Activated gamma-delta T cell (primary cell): ENCODE results near the gene PDLIM5.
A peak's percentile ranks its signal among the peaks of the same experiment; 100 is the strongest.
"Not testable (repeated sequence)": the region's sequence is repeated elsewhere in the genome, so short reads cannot be mapped to it uniquely, and the experiment has no call there.

Experiments used
- DNase-seq: peaks from one replicate; lab custom pipeline; 2025; lab: John Stamatoyannopoulos, UW
- total RNA-seq, 2 donors: gene quantifications; one replicate each; lab custom pipeline; 2026; lab: John Stamatoyannopoulos, UW

PDLIM5 gene
- total RNA-seq: 41.6 to 46.1 reads per million in 2 donors

- peak; percentile 89 for DNase-seq
Observed at GRCh38 chr4:94451695-94452475, at the start of gene PDLIM5. TSS of gene PDLIM5 (plus strand) at chr4:94451942. CDS start at chr4:94455289, 3,347 bp downstream.

- not testable (repeated sequence) for DNase-seq
Observed at GRCh38 chr4:94402439-94402838, 49.3 kb upstream of the PDLIM5 start.

DNA sequence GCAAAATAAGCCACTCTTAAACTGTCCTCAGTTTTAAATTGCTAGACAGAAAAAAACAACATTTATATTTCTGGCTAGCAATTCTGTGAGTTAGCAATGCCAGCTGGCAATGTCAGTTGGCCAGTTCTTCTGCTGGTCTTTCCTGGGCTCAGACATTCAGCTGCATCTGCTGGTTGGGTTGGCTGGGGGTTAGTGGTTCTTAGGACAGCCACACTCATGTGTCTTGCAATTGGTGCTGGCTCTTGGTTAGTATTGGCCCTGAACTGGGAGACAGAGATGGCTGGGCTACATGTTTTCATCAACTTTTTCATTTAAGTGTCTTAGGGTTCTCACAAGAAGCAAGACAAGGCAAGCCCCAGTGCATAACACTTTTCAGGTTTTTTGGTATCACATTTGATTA lies 48.0 kb upstream of the PDLIM5 start:
- no peak for DNase-seq

- no peak for DNase-seq
Observed at GRCh38 chr4:94406668-94407437, 44.9 kb upstream of the PDLIM5 start.

GRCh38 chr4:94407846-94408245 lies 43.9 kb upstream of the PDLIM5 start:
- DNase-seq: no peak

DNA sequence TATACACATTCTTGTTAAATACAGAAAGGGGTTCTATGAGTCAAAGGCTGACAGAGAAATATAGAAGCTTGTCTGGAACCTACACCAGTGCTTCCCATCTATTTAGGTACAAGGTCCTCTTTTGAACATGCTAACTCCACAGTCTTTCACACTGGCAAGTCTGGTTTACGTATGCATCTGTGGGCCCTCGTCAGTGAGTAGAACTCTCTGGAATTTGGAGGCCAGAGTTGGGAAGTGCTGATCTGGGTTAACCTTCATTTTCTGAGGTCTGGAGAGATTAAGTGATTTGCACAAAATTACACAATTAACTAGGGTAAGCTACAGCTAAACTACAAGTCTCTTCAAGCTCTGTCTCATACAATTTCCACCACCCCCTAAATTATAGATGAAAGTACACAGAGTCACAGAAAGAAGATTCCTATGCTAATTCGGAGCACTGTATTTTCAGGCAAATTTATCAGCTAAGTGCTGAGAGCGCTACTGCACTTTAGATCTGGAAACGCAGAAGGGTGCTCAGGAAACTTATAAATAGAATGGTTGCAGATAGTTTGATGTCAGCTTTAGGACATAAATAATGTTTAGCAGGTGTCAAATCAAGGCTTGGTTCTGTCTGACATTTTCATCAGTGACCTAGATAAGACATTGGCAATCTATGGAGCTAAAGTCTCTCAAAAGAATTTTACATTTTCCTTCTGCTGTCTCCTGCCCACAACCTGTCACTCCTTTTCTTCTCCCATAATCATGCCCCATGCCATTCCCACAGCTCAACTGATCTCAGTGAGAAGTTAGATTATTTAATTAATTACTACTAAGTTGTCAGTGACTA lies 43.0 kb upstream of the PDLIM5 start:
- no peak for DNase-seq

- no peak for DNase-seq
Observed at GRCh38 chr4:94409375-94409679, 42.4 kb upstream of the PDLIM5 start.

- DNase-seq: no peak
Observed at GRCh38 chr4:94409962-94410361, 41.8 kb upstream of the PDLIM5 start.

DNA sequence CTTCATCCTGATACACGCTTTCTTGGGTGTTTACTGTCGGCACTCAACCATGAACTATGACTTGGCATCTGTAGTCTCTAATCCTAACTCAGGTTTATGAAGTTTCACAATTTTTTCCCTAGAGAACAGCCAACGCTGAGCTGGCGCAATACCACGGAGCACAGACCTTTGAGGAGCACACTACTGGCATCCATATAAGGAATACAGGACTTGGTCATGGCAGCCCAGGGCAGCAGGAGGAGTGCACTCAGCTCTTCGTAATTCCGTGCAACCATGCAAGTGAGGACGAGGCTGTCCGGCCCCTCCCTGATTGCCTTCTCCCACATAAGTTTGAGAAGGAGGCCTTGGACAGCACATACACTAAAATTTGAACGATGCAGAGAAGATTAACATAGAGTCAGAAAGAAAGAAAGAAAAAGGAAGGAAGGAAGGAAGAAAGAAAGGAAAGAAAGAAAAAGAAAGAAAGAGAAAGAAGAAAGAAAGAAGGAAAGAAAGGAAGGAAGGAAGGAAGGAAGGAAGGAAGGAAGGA lies 41.0 kb upstream of the PDLIM5 start:
- no peak for DNase-seq

DNA sequence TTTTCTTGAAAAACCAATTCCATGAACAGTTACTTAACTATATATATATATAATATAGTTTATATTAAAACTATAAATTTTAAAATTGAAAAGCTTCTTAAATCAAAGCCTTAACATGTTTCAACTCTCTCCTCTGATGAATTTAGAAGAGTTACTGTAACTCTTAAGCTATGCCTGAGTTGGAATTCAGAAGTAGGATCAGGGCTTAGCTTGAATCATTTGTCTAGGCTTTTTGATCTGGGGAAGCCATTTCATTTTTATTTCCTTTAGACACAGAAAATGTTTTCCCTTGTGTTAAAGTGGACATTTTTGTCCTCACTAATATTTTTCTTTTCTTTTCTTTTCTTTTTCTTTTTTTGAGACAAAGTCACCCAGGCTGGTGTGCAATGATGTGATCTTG lies 40.4 kb upstream of the PDLIM5 start:
- no peak for DNase-seq

GRCh38 chr4:94412019-94412657 lies 39.6 kb upstream of the PDLIM5 start:
- no peak for DNase-seq

- no peak for DNase-seq
Observed at GRCh38 chr4:94412658-94413038, 39.1 kb upstream of the PDLIM5 start.

- no peak for DNase-seq
Observed at GRCh38 chr4:94413085-94413840, 38.5 kb upstream of the PDLIM5 start.

DNA sequence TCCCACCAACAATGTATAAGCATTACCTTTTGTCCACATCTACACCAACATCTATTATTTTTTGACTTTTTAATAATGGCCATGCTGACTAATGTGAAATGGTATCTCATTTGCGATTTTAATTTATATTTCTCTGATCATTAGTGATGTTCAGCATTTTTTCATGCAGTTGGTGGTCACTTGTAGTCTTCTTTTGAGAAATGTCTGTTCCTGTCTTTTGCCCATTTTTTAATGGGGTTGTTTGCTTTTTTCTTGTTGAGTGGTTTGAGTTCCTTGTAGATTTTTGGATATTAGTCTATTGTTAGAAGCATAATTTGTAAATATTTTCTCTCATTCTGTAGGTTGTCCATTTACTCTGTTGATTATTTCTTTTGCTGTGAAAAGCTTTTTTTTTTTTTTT lies 36.8 kb upstream of the PDLIM5 start:
- no peak for DNase-seq

DNA sequence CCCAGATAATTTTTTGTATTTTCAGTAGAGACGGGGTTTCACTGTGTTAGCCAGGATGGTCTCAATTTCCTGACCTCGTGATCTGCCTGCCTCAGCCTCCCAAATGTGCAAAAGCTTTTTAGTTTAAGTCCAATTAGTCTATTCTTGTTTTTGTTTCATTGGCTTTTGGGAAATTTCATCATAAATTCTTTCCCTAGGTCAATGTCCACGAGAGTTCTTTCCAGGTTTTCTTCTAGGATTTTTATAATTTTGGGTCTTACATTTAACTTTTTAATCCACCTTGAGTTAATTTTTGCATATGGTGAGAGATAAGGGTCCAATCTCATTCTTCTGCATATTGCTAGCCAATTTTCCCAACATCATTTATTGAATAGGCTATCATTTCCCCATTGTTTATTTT lies 36.3 kb upstream of the PDLIM5 start:
- no peak for DNase-seq

GRCh38 chr4:94416335-94416734 lies 35.4 kb upstream of the PDLIM5 start:
- no peak for DNase-seq

DNA sequence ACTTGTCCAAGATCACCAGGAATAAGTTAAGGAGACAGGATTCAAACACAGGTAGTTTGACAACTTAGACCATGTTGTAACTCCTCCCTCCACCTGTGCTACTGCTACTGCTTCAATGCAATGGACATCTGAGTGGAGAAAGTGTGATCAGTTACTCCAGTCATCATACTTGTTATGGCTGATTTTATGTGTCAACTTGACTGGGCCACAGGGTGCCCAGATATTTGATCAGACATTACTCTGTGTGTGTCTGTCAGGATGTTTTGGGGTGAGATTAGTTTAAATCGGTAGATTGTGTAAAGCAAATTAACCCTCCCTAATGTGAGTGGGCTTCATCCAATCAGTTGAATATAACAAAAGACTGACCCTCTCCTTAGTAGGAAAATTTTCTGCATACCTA lies 34.8 kb upstream of the PDLIM5 start:
- no peak for DNase-seq

DNA sequence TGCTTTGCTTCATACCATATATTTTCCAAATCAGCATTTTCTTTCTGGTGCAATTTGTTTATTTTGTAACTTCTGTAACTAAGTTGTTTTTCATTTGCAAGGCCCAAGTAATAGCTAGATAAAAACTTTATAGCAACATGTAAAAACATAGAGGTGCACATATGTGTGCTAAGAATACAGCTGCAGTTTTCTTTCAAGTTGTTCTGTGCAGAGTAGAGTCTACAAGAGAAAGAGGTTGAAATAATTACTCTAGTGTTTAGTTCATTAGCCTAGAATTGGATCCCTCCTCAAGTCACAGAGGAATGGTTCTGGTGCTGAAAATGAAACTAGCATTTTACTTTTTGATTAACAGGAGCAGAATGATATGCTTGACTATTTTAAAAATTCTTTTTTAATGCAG lies 32.2 kb upstream of the PDLIM5 start:
- DNase-seq: no peak

DNA sequence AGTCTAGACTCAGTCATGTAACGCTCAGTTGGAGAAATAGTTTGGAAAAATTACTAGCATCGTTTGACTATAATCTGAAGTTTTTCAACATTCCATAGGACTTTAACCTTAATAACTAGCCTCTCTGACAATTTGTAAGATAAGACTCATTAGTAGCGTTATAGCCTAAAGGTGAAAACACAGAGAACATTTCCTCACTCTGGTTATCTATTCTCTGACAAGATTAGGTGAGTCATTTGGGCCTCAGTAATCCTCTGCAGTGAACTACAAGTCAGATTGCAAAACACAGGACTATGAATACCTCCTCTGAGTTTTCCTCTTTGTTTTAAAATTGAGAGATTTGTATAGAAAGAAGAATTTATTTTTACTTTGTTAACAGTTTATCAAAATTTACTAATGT lies 31.8 kb upstream of the PDLIM5 start:
- no peak for DNase-seq

GRCh38 chr4:94420356-94420755 lies 31.4 kb upstream of the PDLIM5 start:
- no peak for DNase-seq

DNA sequence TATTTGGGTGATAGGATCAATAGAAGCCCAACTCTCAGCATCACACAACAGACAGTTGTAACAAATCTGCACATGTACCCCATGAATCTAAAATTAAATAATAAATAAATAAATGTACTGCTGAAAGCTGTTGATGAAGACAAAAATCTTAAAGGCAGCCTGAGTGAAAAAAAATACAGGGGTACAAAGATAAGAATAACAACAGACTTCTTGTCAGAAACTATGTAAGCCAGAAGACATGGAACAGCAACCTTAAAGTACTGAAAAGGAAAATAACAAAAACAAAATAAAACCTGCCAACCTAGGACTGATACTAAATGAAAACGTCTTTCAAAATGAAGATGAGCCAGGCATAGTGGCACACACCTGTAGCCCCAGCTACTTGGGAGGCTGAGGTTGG lies 25.0 kb upstream of the PDLIM5 start:
- DNase-seq: no peak
